ENCODE results near the gene EIF2A.
"Not testable (repeated sequence)": the region's sequence is repeated elsewhere in the genome, so short reads cannot be mapped to it uniquely, and the experiment has no call there.

Gene EIF2A

GRCh38 chr3:150544041-150544440 is 2.5 kb upstream of the EIF2A start:
- no peak for DNase-seq

DNA sequence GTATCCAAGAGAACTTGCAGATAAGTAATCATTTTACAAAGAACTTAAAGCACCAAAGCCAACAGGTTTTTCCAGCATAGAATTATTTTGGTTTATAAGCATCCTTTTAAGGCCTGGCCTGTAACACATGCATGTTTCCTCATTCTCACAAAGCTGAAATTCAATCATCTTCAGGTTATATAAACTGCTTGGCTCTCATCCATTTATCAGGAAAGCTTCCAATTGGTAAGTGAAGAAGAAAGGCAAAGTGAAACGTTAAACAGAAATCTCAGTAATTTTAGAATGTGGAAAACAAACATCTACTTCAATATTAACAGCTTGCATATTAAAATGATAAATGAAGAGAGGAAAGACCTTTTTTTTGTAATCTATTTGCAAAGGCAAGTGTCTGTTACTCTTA is 1.9 kb upstream of the EIF2A start:
- DNase-seq = no peak

- DNase-seq = peak; percentile 35
Observed at GRCh38 chr3:150545419-150546225, 965 bp upstream of the EIF2A start.

GRCh38 chr3:150547045-150547741 is 606 bp downstream of the EIF2A start:
- no peak for DNase-seq

GRCh38 chr3:150555859-150556436 is 9.4 kb downstream of the EIF2A start:
- DNase-seq = no peak

DNA sequence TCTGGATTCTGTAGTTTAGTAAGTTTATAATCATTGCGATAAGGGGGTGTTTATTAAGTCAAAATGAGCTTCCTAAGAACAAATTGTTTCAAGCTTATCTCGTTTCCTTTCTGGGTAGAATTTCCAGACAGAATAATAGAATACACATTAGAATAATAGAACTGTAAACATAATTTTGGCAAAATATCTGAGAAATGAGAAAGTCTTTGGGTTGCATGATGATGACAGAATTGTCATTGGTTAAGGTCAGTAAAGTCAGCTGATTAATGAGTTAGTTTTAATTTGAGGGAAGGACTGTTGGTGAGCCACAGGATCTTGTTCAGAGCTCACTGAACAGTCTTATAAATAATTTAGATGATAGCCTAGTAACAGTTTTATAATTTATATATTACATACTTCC is 10.2 kb downstream of the EIF2A start:
- no peak for DNase-seq

DNA sequence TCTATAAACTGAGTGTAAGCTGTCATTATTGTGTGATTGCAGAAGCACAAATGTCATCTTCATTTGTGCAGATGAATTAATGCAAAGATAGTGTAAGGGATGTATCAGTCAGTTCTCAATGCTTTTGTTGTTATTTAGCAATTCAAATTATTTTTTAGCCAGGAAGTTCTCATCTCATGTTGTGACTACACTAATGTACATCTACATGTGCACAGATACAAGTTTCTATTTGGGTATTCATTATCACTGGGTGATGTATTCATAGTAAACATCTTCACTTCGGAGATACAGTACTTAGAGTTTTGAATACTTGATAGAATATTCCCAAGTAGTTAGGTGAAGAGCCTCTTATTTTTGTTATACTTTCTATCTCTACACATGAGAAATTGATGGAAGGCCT is 11.1 kb downstream of the EIF2A start:
- DNase-seq = no peak

- DNase-seq = no peak
Observed at GRCh38 chr3:150564243-150564642, 17.7 kb downstream of the EIF2A start.

DNA sequence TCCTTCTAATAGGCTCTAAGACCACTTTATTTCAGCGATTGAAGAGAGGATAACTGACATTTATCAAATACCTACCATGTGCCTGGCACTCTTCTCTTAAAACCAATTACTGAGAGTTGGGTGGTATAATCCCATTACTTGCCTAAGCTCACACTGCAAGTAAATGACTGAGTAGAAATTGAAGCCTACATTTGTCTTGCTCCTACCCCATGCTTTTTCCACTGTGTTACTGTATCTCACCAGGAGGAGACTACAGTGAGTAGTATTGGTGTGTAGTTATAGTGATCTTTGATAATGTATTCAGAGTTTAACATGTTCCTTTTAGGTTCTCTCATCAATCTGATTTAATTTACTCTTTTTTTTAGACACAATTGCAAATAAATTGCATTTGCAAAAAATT is 20.7 kb downstream of the EIF2A start:
- DNase-seq = no peak

- DNase-seq = no peak
Observed at GRCh38 chr3:150577855-150578254, 31.3 kb downstream of the EIF2A start.

DNA sequence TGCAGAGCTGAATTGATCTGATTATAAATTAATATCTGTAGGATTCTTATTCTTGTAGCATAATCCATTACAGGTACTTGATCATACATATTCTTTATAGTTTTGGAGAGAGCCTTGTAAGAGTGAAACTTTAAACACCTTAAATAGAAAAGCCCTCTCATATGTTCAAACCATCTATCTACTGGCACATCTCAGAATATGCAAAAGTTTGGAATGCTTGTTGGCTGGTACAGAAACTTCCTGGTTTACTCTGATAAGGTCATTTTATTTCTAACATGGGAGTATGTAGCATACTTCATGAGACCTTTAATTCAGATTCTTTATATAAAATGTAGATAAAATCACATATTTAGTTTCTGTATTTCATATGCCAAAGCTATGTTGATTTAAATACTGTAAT is 34.6 kb downstream of the EIF2A start:
- no peak for DNase-seq

DNA sequence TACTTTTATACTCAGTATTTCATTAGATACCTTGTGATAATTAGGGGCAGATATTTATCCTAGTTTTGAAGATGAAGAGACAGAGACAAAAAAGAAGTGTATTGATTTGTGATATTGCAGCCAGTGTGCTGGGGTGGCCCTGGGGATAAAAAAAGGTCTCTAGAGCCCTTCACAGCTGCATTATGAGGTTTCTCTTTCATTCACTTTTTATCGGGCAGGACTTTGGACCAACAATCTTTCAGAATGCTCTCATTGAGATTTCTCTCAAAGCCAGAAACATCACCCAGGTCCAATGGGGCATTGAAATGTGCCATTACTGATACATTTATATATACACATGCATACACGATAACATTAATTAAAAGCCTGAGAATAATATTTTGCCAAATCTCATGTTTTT is 36.0 kb downstream of the EIF2A start:
- no peak for DNase-seq

DNA sequence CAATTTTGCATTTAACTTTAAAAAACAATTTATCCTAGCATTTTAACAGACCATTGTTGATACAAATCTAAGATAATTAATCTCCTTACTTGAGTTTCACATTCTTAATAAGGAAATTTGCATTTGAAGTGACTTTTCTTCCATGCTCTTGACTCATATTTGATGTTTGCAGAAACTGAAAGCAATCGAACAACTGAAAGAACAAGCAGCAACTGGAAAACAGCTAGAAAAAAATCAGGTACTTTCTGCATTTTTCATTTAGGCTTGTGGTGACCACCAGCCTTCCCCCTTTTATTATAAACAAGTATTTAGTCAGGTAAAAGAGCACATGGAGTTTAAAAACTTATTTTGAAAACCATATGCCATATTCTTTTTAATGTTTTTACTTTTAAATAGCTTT is 36.4 kb downstream of the EIF2A start:
- no peak for DNase-seq

DNA sequence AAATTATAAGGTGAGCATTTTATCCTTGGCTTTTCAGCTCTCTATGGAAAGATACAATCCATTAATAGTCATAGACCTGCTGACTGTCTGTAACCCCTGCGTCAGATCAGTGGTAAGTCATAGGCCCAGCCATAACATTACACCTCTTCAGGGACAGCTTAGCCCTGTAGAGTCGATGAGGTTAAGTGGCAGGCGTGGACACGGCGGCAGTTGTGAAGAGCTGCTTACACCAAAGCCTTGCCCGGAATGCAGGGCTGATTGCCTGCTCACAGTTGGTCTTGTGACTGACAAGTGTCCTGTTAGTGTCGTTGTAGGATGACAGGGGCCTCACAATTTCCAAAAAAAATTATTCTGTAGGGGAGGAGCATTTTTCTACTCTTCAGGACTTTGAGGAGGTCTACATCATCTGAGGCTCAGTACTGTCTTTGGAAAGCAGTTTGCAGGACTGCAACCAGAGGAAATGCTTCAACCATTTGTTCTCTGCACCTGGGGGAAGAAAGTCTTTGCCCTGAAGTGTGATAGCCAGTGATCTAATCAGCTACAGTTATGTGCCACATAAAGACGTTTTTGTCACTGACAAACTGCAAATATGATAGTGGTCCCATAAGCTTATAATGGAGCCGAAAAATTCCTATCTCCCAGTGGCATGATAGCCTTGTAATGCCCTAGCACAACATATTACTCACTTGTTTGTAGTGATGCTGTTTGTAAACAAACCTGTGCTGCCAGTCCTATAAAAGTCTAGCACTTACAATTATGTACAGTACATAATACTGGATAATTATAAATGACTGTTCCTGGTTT is 41.6 kb downstream of the EIF2A start:
- no peak for DNase-seq

DNA sequence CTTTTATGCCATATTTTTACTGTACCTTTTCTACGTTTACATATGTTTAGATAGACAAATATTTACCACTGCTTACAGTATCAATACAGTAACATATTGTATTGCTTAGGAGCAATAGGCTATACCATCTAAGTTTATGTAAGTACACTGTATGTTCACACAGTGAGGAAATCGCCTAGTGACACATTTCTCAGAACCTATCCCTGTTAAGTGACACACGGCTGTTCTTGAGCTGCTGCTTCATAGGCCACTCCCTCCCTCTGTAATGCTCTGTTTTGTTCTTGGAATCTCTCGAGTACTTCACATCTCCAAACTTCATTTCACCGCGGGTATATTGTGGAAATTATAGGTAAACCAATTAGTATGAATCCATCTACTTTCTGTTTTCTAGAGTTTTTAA is 43.2 kb downstream of the EIF2A start:
- DNase-seq = no peak

- DNase-seq = no peak
Observed at GRCh38 chr3:150594150-150594549, 47.6 kb downstream of the EIF2A start.

GRCh38 chr3:150597646-150598045 is 51.1 kb downstream of the EIF2A start:
- DNase-seq = no peak

GRCh38 chr3:150599611-150600297 is 53.2 kb downstream of the EIF2A start:
- no peak for DNase-seq

- not testable (repeated sequence) for DNase-seq
Observed at GRCh38 chr3:150600647-150601530, 54.3 kb downstream of the EIF2A start.

- DNase-seq = no peak
Observed at GRCh38 chr3:150602426-150603152, 56.0 kb downstream of the EIF2A start.

Data from activated gamma-delta T cell (primary cell).